Measurements from ENCODE around the gene LCE1A.

Gene LCE1A

GRCh38 chr1:152870831-152871730 lies 43.8 kb downstream of the LCE1A start:
- DNase-seq (ENCODE audit: low read depth in 2 of 2) = no peak

- no peak for DNase-seq (ENCODE audit: low read depth in 2 of 2)
These were observed 44.5 kb downstream of the LCE1A start for GRCh38 chr1:152871731-152872126.

- no peak for DNase-seq (ENCODE audit: low read depth in 2 of 2)
These were observed 46.2 kb downstream of the LCE1A start for GRCh38 chr1:152873495-152873894.

- no peak for DNase-seq (ENCODE audit: low read depth in 2 of 2)
These were observed 49.6 kb downstream of the LCE1A start for GRCh38 chr1:152876827-152877226.
